ENCODE results near the gene RNF5.

RNF5 gene

DNA sequence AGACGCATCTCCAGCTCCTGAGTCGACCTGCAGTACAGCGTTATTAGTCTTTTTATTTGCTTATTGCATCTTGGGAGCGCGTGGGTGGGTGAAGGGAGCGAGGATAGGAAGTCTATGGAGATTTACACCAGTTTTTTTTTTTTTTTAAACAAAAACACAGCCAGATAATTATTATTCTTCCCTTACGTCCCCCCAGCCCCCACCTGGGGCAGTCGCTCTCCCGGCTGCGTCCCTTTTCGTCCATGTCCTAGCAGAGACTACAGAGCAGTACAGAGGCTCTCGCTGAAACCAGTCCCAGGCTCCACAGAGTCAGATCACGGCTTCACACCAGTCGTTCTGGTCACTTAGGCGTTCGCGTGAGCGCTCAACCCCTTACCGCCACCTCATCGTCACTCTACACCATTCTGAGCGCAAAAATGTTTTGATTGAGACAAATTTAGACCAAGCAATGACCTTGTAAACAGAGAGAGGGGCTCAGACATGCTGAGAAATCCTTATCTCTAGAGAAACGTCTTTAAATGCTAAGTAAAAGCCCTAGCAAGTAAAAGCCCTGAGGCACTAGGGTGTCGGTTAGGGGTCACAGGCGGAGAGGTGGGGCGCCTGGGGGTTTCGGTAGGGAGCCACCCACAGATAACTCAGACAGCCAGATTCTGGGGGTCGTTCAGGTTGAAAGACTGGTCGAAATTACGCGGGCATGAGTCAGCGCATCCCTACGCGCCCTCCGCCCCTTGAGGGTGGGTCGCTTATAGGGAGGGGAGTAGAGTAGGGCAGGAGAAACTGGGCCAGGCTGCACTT, 25.2 kb upstream of the RNF5 start:
- DNase-seq, result no peak

GRCh38 chr6:32153564-32154513, 24.4 kb upstream of the RNF5 start, which contains the start of gene PPT2:
PPT2 (plus strand) TSS chr6:32154141; CDS start chr6:32154595, 454 bp downstream.
- peak; percentile 56 for DNase-seq

- peak; percentile 32 for DNase-seq
Measured at GRCh38 chr6:32154514-32155161, 23.6 kb upstream of the RNF5 start.

DNA sequence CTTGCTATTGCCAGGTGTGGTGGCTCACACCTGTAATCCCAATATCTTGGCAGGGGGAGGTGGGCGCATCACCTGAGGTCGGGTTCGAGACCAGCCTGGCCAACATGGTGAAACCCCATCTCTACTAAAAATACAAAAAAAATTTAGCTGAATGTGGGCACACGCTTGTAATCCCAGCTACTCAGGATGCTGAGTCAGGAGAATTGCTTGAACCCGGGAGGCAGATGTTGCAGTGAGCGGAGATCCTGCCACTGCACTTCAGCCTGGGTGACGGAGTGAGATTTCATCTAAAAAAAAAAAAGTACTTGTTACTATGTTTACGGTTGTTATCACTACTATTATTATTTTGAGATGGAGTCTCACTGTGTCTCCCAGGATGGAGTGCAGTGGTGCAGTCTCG, 21.3 kb upstream of the RNF5 start:
- DNase-seq, result no peak

- no peak for DNase-seq
Measured at GRCh38 chr6:32158052-32158451, 20.2 kb upstream of the RNF5 start.

- DNase-seq, result no peak
Measured at GRCh38 chr6:32163559-32164258, 14.5 kb upstream of the RNF5 start.

GRCh38 chr6:32164295-32164694, 13.9 kb upstream of the RNF5 start, which contains the start of gene EGFL8:
EGFL8 (plus strand) TSS chr6:32164595; CDS start chr6:32166166, 1,571 bp downstream.
- no peak for DNase-seq

DNA sequence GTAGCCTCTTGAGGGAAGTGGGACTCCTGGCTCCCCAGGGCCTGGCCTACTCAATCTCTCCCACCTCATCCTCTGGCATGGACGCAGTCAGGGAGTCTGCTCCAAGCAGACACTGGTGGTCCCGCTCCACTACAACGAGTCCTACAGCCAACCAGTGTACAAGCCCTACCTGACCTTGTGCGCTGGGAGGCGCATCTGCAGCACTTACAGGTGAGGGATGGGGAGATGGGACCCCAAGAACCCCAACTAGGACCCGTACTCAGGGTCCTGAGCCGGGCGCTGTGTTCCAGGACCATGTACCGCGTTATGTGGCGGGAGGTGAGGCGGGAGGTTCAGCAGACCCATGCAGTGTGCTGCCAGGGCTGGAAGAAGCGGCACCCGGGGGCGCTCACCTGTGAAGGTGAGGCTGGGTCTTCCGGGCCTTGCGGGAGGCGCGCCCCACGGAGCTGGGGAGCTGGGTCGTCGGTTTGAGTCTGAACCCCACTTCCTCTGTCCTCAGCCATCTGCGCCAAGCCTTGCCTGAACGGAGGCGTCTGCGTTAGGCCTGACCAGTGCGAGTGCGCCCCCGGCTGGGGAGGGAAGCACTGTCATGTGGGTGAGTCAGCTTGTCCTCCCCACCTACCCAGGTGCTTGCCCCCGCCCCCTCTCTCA, 11.7 kb upstream of the RNF5 start:
- no peak for DNase-seq

GRCh38 chr6:32167154-32167760, 10.9 kb upstream of the RNF5 start:
- no peak for DNase-seq

DNA sequence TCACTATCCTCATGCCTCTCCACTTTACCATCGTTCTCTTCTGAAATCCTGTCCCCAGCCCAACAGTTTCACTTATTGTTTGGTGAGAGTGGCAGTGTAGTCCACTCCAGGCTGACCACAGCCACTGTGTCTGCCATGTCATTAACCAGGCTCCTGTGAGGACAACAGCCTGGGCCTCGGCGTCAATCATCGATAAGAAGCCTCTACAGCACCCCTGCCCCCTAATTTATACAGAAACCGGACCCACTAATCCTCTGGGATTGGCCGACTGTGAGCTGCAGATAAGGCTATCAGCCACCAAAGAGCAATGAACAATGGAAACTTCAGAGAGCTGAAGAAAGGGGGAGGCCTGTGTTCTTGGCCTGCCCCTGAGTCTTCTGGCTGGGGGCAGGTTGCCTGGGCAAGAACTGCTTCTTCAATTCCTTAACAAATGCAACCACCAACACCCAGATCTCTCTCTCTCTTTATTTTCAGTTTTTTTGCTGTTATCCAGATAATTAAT, 10.4 kb upstream of the RNF5 start:
- no peak for DNase-seq

- DNase-seq, result no peak
Measured at GRCh38 chr6:32168350-32168749, 9.9 kb upstream of the RNF5 start.

DNA sequence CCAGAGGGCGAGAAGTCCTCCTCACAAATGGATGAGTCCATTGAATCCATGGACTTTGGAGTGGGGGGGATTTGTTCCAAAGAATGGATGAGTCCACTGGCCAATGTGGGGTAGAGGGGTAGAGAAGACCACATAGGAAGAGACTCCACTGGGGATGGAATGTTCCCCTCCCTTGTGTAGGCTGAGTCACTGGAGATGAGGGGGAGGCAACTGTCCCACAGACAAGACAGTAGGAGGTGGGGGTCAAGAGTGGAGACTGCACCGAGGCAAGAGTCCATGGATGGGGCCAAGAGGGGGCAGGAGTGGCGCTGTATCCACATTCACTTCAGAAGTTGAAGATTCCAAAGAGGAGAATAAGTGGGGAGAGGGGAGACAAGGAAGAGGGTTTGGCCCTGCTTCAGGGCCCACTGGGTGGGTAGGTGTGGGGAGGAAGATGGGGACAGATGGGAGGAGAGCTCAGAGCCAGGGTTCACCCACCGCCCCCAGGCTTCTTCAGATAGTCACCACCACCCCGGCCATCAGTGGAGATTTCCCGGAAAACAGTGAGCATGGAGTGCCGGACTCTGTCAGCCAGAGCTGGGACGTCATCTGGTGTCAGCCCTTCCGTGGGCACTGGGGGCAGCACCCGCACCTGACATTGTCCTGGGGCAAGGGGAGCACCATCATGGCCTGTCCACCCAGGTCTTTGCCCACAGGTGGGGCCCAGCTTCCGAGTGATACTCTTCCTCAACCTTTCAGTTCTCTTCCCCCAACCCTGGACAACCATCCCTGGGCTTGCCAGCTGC, 9.2 kb upstream of the RNF5 start:
- no peak for DNase-seq

DNA sequence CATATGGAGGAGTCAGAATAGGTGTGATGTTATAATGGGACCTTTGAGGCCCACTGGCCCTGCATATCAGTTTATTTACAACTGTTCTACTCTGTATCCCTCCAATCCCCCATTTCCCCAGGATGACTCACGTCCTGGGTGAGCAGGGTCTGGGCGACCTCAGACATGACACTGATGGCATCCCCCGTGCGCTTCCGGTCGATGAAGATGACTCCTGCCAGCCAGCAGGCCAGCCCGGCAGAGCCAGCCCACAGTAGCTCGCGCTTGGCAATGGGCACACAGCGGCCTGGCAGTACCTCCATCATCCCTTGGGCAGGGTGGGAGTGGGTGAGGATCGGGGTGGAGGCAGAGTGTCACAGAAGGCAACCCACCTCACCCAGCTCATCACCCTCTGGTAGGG, 7.9 kb upstream of the RNF5 start:
- no peak for DNase-seq

- no peak for DNase-seq
Measured at GRCh38 chr6:32171234-32171633, 7.0 kb upstream of the RNF5 start.

DNA sequence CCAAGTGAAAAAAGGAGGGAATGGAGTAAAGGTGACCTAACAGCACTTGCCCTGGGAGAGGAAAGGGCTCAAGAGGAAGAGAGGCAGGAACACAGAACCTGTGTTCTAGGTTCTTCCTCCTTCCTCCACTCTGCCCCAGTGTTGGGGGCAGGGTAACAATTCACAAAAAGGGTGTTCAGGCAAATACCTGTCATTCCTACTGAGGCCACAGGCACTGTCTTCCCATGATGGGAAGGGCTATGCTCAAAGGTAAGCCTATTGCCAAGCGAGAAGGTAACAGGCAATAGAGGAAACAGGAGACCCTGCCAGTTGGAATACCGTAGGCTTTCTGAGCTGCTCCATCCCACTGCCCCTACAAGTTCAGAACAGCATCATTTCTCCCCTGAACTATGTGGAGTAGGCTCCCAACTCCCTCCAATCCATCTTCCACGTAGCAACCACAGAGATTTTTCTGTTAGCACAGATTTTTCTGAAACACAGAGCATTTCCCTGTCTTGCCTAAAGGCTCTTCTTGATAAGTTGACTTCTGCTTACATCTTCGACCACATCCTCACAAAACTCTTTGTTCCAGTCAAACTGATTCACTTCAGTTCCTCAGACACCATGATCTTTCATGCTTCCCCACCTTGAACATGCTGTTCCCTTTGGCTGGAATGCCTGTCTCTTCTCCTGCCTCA, 5.0 kb upstream of the RNF5 start:
- DNase-seq, result no peak

DNA sequence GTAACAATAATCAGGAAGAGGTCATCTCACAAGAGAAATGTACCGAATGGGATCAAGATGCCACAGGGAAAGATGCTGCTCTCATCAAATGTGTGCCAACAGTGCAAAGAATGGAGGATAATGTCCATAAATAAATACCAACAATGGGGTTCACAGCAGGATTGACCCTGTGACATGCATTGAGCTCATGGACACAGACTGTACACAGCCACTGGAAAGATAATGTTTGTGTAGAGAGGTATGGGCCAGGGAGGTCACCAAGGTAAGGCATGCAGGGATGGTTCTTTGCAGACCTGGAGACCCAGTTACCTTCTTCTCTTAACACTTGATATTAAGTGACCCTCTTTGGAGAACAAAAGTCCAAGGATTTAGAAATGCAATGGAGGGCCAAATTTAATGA, 3.8 kb upstream of the RNF5 start:
- DNase-seq, result no peak

DNA sequence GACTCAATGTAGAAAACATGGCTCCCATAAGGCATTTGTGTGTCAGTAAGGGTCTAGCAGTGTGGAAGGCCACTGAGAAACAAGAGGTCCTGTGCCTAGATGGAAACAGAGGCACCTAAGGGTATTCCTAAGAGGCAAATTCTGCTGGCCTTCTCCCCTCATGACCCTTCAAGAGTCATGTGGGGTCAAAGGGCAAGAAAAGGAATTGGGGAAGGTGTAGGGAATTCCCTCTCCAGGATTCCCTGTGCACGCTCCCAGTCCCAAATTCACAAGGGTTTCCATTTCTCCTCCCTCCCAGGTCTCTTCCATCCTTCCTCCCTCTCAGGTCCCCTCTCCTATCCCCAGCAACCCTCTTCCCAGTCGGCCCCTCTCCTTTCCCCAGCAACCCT, 2.9 kb upstream of the RNF5 start:
- no peak for DNase-seq

- DNase-seq, result peak; percentile 79
Measured at GRCh38 chr6:32175711-32176475, 2.3 kb upstream of the RNF5 start, which contains the start of gene AGPAT1. AGPAT1 (minus strand) TSS chr6:32176084; CDS start chr6:32171496, 4,588 bp downstream.
